Endothelial cell (in vitro differentiated cells): Measurements from ENCODE around the gene AP1G2. TPM values are rescaled to one million over a fixed set of nuclear protein-coding genes. Genes with fewer than 3 reads are reported as not detected.

ENCODE experiments used
- DNase-seq: peaks from one replicate; pipeline ENCODE4 v3.0.0; 2021; ENCODE audit warnings: low spot score
- H3K27ac Mint-ChIP-seq: one replicate; pipeline ENCODE4 v1.8.0; 2021; ENCODE audit warnings: mixed read lengths, inconsistent platforms; ENCODE audit not compliant: unreplicated experiment
- H3K27me3 Mint-ChIP-seq: one replicate; pipeline ENCODE4 v1.8.0; 2021; ENCODE audit warnings: mild to moderate bottlenecking, moderate library complexity, mixed read lengths, inconsistent platforms; ENCODE audit not compliant: unreplicated experiment
- H3K36me3 Mint-ChIP-seq: one replicate; pipeline ENCODE4 v1.8.0; 2021; ENCODE audit warnings: mild to moderate bottlenecking, low read depth, mixed read lengths, inconsistent platforms; ENCODE audit not compliant: unreplicated experiment
- H3K4me1 Mint-ChIP-seq: one replicate; pipeline ENCODE4 v1.8.0; 2021; ENCODE audit warnings: mild to moderate bottlenecking, mixed read lengths, inconsistent platforms; ENCODE audit not compliant: unreplicated experiment
- H3K4me3 Mint-ChIP-seq: one replicate; pipeline ENCODE4 v1.8.0; 2021; ENCODE audit warnings: mild to moderate bottlenecking, mixed read lengths, inconsistent platforms; ENCODE audit not compliant: unreplicated experiment
- H3K9me3 Mint-ChIP-seq: one replicate; pipeline ENCODE4 v1.8.0; 2021; ENCODE audit warnings: mixed read lengths, inconsistent platforms; ENCODE audit not compliant: unreplicated experiment
- CTCF ChIP-seq: fragments of 200-600 bp; sonication (generic); IDR thresholded peaks from one replicate; pipeline ENCODE4 v1.5.0; 2021; ENCODE audit warnings: antibody characterized with exemption; ENCODE audit not compliant: unreplicated experiment
- total RNA-seq: library from RNA; stranded (reverse); fragmentation: NEBNext Ultra II Directional; extraction: Animal tissue kit (Norgen Biotek cat#: 25700); gene quantifications from one replicate; pipeline ENCODE4 v1.2.1, GENCODE V29; 2021; ENCODE audit not compliant: unreplicated experiment

The AP1G2 gene
- total RNA-seq, 1 donor from 2014 or later = 134 TPM

- DNase-seq = no peak
- Mint-ChIP-seq H3K36me3 (peaks cover 35% of the 10 kb centered on the region), H3K27me3 (peaks cover 18% of the 10 kb centered on the region), H3K4me1 (peaks cover 26% of the 10 kb centered on the region), H3K27ac (peak overlapping the region; percentile 32), H3K4me3 (peak overlapping the region; percentile 53), H3K9me3 (no peaks in the 10 kb centered on the region)
- no peak for TF ChIP-seq CTCF
These were observed 3.3 kb downstream of the AP1G2 start for GRCh38 chr14:23564181-23564812.

GRCh38 chr14:23563473-23564180 is 4.0 kb downstream of the AP1G2 start:
- no peak for TF ChIP-seq CTCF
- H3K27me3 Mint-ChIP-seq = peaks cover 18% of the 10 kb centered on the region
- no peaks in the 10 kb centered on the region for H3K9me3 Mint-ChIP-seq
- H3K27ac Mint-ChIP-seq = no peak overlapping the region
- peak overlapping the region; percentile 53 for H3K4me3 Mint-ChIP-seq
- H3K4me1 Mint-ChIP-seq = peaks cover 20% of the 10 kb centered on the region
- H3K36me3 Mint-ChIP-seq = peaks cover 35% of the 10 kb centered on the region
- DNase-seq = no peak

- DNase-seq = peak; percentile 75
- Mint-ChIP-seq H3K36me3 (peaks cover 40% of the 10 kb centered on the region), H3K9me3 (no peaks in the 10 kb centered on the region)
These were observed 4.6 kb downstream of the AP1G2 start for GRCh38 chr14:23562822-23563472.

GRCh38 chr14:23561873-23562821 is 5.4 kb downstream of the AP1G2 start:
- TF ChIP-seq CTCF = no peak
- peaks cover 46% of the 10 kb centered on the region for H3K36me3 Mint-ChIP-seq
- DNase-seq = no peak
- peaks cover 15% of the 10 kb centered on the region for H3K27me3 Mint-ChIP-seq
- no peak overlapping the region for H3K4me3 Mint-ChIP-seq
- H3K9me3 Mint-ChIP-seq = no peaks in the 10 kb centered on the region
- H3K27ac Mint-ChIP-seq = no peak overlapping the region
- H3K4me1 Mint-ChIP-seq = peaks cover 14% of the 10 kb centered on the region

More at GRCh38 chr14:23562822-23563472, 4.6 kb downstream of the AP1G2 start:
- peaks cover 18% of the 10 kb centered on the region for H3K4me1 Mint-ChIP-seq
- H3K27me3 Mint-ChIP-seq = peaks cover 18% of the 10 kb centered on the region
- peak overlapping the region; percentile 2 for H3K4me3 Mint-ChIP-seq
- no peak overlapping the region for H3K27ac Mint-ChIP-seq
- peak; percentile 95 for TF ChIP-seq CTCF
